Stimulated activated CD8-positive, alpha-beta memory T cell treated with anti-CD3 and anti-CD28 coated beads, Interleukin-2, amount 100 ng/mL, for 1 hour (primary cell): ENCODE results near the gene CIRBP.

Experiments
- DNase-seq, 2 donors: peaks; one replicate each; pipeline ENCODE4 v3.0.0-alpha.2; 2020; ENCODE audit warnings: low read depth in 2 of 2

The CIRBP gene

GRCh38 chr19:1278713-1279660 lies 9.9 kb downstream of the CIRBP start:
- DNase-seq = no peak

GRCh38 chr19:1279782-1280341 lies 10.7 kb downstream of the CIRBP start:
- DNase-seq = peak; percentile 60 to 62

GRCh38 chr19:1280636-1281568 lies 11.8 kb downstream of the CIRBP start:
- DNase-seq = no peak

GRCh38 chr19:1281569-1282287 lies 12.6 kb downstream of the CIRBP start:
- DNase-seq = no peak

- no peak for DNase-seq
These were observed 13.6 kb downstream of the CIRBP start for GRCh38 chr19:1282588-1283206.

- no peak for DNase-seq
These were observed 14.2 kb downstream of the CIRBP start for GRCh38 chr19:1283207-1283916.

- no peak for DNase-seq
These were observed 14.8 kb downstream of the CIRBP start for GRCh38 chr19:1283917-1284292.

GRCh38 chr19:1284293-1284978 lies 15.3 kb downstream of the CIRBP start:
- no peak for DNase-seq

GRCh38 chr19:1284979-1285736 lies 16.0 kb downstream of the CIRBP start:
- no peak for DNase-seq

GRCh38 chr19:1285737-1286360 lies 16.7 kb downstream of the CIRBP start, which contains the start of gene EFNA2:
TSS of gene EFNA2 (plus strand) at chr19:1285873. CDS start at chr19:1286169, 296 bp downstream.
- no peak for DNase-seq

- DNase-seq = no peak
These were observed 17.6 kb downstream of the CIRBP start for GRCh38 chr19:1286487-1287353.

GRCh38 chr19:1287354-1288225 lies 18.5 kb downstream of the CIRBP start:
- DNase-seq = no peak

GRCh38 chr19:1288226-1288612 lies 19.1 kb downstream of the CIRBP start:
- DNase-seq = no peak

- no peak for DNase-seq
These were observed 19.9 kb downstream of the CIRBP start for GRCh38 chr19:1288833-1289685.

GRCh38 chr19:1289686-1290025 lies 20.5 kb downstream of the CIRBP start:
- no peak for DNase-seq
